HFF-Myc (cell line): ENCODE data around the gene CD99L2.

Experiments
- DNase-seq: peaks from one replicate; pipeline ENCODE4 v3.0.0-alpha.2; 2011; ENCODE audit warnings: low read depth; ENCODE audit errors: extremely low read depth
- H3K4me3 ChIP-seq: replicated peaks from 2 replicates; pipeline ENCODE4 v1.5.1; 2011; ENCODE audit warnings: low read depth, mild to moderate bottlenecking, control low read depth, low read length
- CTCF ChIP-seq: IDR thresholded peaks from 2 replicates; pipeline ENCODE4 v1.5.1; 2012; ENCODE audit warnings: mild to moderate bottlenecking, low read depth, low read length, control low read depth; ENCODE audit errors: missing control alignments

CD99L2 gene

GRCh38 chrX:150772150-150772970, 126.1 kb downstream of the CD99L2 start:
- TF ChIP-seq CTCF = peak; percentile 77
- peak; percentile 22 for DNase-seq
- H3K4me3 ChIP-seq = no peak overlapping the region

GRCh38 chrX:150771116-150771515, 127.4 kb downstream of the CD99L2 start:
- TF ChIP-seq CTCF = no peak
- H3K4me3 ChIP-seq = no peak overlapping the region
- no peak for DNase-seq

- DNase-seq = no peak
- TF ChIP-seq CTCF = no peak
- no peak overlapping the region for H3K4me3 ChIP-seq
Measured at GRCh38 chrX:150770623-150771022, 127.8 kb downstream of the CD99L2 start.

- no peak overlapping the region for H3K4me3 ChIP-seq
- no peak for TF ChIP-seq CTCF
- DNase-seq = no peak
Measured at GRCh38 chrX:150769408-150769807, 129.1 kb downstream of the CD99L2 start.

GRCh38 chrX:150768580-150769190, 129.8 kb downstream of the CD99L2 start:
- no peak overlapping the region for H3K4me3 ChIP-seq
- no peak for DNase-seq
- TF ChIP-seq CTCF = no peak

- H3K4me3 ChIP-seq = no peak overlapping the region
- DNase-seq = no peak
- TF ChIP-seq CTCF = no peak
Measured at GRCh38 chrX:150768132-150768485, 130.4 kb downstream of the CD99L2 start.
